GM19035 (cell line): ENCODE measurements around the gene TRIM39.

ENCODE experiments used
- ATAC-seq: cut with Tn5 transposase; IDR thresholded peaks from one replicate; pipeline ENCODE4 v1.9.1; 2021; ENCODE audit not compliant: unreplicated experiment

Gene TRIM39

GRCh38 chr6:30327232-30327746 is 562 bp downstream of the TRIM39 start:
- no peak for ATAC-seq

- ATAC-seq, result no peak
These were observed 1.7 kb downstream of the TRIM39 start for GRCh38 chr6:30328397-30328796.

- no peak for ATAC-seq
These were observed 2.6 kb downstream of the TRIM39 start for GRCh38 chr6:30329331-30329730.

GRCh38 chr6:30331981-30332380 is 5.3 kb downstream of the TRIM39 start:
- ATAC-seq, result no peak

GRCh38 chr6:30334075-30334783 is 7.5 kb downstream of the TRIM39 start:
- no peak for ATAC-seq

- no peak for ATAC-seq
These were observed 13.9 kb downstream of the TRIM39 start for GRCh38 chr6:30340589-30341054.

- no peak for ATAC-seq
These were observed 14.5 kb downstream of the TRIM39 start for GRCh38 chr6:30341218-30341617.

- no peak for ATAC-seq
These were observed 15.0 kb downstream of the TRIM39 start for GRCh38 chr6:30341728-30342127.

GRCh38 chr6:30344191-30344867 is 17.6 kb downstream of the TRIM39 start:
- ATAC-seq, result no peak

- peak; percentile 96 for ATAC-seq
These were observed 18.3 kb downstream of the TRIM39 start, which contains the start of gene RPP21 for GRCh38 chr6:30344868-30345671. Gene RPP21 (plus strand): TSS chr6:30345156. CDS start chr6:30345172, 16 bp downstream.

GRCh38 chr6:30345852-30346251 is 19.1 kb downstream of the TRIM39 start:
- ATAC-seq, result no peak

GRCh38 chr6:30348957-30349356 is 22.2 kb downstream of the TRIM39 start:
- ATAC-seq, result no peak

- ATAC-seq, result no peak
These were observed 22.9 kb downstream of the TRIM39 start for GRCh38 chr6:30349421-30350177.

GRCh38 chr6:30350524-30350923 is 23.8 kb downstream of the TRIM39 start:
- ATAC-seq, result no peak

- no peak for ATAC-seq
These were observed 25.8 kb downstream of the TRIM39 start for GRCh38 chr6:30352550-30352949.

GRCh38 chr6:30355281-30355680 is 28.6 kb downstream of the TRIM39 start:
- ATAC-seq, result no peak

GRCh38 chr6:30356536-30356935 is 29.8 kb downstream of the TRIM39 start:
- no peak for ATAC-seq

- ATAC-seq, result no peak
These were observed 31.2 kb downstream of the TRIM39 start for GRCh38 chr6:30357678-30358540.

GRCh38 chr6:30359276-30359675 is 32.5 kb downstream of the TRIM39 start:
- ATAC-seq, result no peak

- ATAC-seq, result no peak
These were observed 33.4 kb downstream of the TRIM39 start for GRCh38 chr6:30360139-30360538.
